DMS153 treated with DMSO at 0.1 percent for 48 hours (cell line): Measurements from ENCODE around the gene TRIAP1.

Source experiments
- DNase-seq: peaks from one replicate; lab custom pipeline; 2025; ENCODE audit not compliant: unreplicated experiment; lab: John Stamatoyannopoulos, UW

Gene TRIAP1

GRCh38 chr12:120432772-120433525 lies 13.2 kb downstream of the TRIAP1 start:
- DNase-seq, result no peak

GRCh38 chr12:120429368-120429767 lies 16.8 kb downstream of the TRIAP1 start:
- DNase-seq, result no peak

GRCh38 chr12:120428597-120429229 lies 17.5 kb downstream of the TRIAP1 start:
- no peak for DNase-seq

GRCh38 chr12:120425797-120426196 lies 20.4 kb downstream of the TRIAP1 start:
- no peak for DNase-seq

GRCh38 chr12:120422892-120423456 lies 23.2 kb downstream of the TRIAP1 start:
- no peak for DNase-seq

- DNase-seq, result no peak
Observed at GRCh38 chr12:120421701-120422100, 24.5 kb downstream of the TRIAP1 start.

GRCh38 chr12:120417917-120418580 lies 28.1 kb downstream of the TRIAP1 start:
- DNase-seq, result no peak

- DNase-seq, result no peak
Observed at GRCh38 chr12:120416490-120417216, 29.5 kb downstream of the TRIAP1 start.

GRCh38 chr12:120413901-120414695 lies 32.1 kb downstream of the TRIAP1 start:
- no peak for DNase-seq

- no peak for DNase-seq
Observed at GRCh38 chr12:120412421-120412820, 33.8 kb downstream of the TRIAP1 start.

- DNase-seq, result no peak
Observed at GRCh38 chr12:120408771-120409170, 37.4 kb downstream of the TRIAP1 start.

- DNase-seq, result no peak
Observed at GRCh38 chr12:120406553-120406952, 39.6 kb downstream of the TRIAP1 start.

GRCh38 chr12:120406069-120406468 lies 40.1 kb downstream of the TRIAP1 start:
- DNase-seq, result no peak

GRCh38 chr12:120404271-120404670 lies 41.9 kb downstream of the TRIAP1 start:
- no peak for DNase-seq

GRCh38 chr12:120403869-120404268 lies 42.3 kb downstream of the TRIAP1 start:
- DNase-seq, result no peak

- no peak for DNase-seq
Observed at GRCh38 chr12:120402217-120402616, 44.0 kb downstream of the TRIAP1 start.

- no peak for DNase-seq
Observed at GRCh38 chr12:120399531-120399930, 46.7 kb downstream of the TRIAP1 start.

- DNase-seq, result no peak
Observed at GRCh38 chr12:120397824-120398540, 48.2 kb downstream of the TRIAP1 start.

- DNase-seq, result peak; percentile 82
Observed at GRCh38 chr12:120394483-120395367, 51.5 kb downstream of the TRIAP1 start.
